CD4-positive, alpha-beta T cell treated with Interleukin-2 at 100 ng/mL for 4 hours (primary cell): ENCODE measurements around the gene LBX1.
"Not testable (repeated sequence)": the region's sequence is repeated elsewhere in the genome, so short reads cannot be mapped to it uniquely, and the experiment has no call there.

Source experiments
- DNase-seq: peaks from one replicate; pipeline ENCODE4 v3.0.0-alpha.2; 2020; ENCODE audit warnings: low spot score

Gene LBX1

DNA sequence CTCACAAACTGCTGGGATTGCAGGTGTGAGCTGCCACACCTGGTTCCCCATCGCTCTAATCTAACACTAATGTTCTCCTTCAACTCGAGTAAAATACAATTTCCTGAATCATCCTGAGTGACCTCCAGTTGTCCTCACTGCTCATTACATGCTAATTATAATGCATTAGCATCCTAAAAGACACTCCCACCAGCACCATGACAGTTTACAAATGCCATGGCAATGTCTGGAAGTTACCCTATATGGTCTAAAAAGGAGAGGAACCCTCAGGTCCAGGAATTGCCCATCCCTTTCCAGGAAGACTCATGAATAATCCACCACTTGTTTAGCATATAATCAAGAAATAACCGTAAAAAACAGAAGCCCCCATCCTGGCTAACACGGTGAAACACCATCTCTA is 26.6 kb downstream of the LBX1 start:
- DNase-seq = not testable (repeated sequence)

DNA sequence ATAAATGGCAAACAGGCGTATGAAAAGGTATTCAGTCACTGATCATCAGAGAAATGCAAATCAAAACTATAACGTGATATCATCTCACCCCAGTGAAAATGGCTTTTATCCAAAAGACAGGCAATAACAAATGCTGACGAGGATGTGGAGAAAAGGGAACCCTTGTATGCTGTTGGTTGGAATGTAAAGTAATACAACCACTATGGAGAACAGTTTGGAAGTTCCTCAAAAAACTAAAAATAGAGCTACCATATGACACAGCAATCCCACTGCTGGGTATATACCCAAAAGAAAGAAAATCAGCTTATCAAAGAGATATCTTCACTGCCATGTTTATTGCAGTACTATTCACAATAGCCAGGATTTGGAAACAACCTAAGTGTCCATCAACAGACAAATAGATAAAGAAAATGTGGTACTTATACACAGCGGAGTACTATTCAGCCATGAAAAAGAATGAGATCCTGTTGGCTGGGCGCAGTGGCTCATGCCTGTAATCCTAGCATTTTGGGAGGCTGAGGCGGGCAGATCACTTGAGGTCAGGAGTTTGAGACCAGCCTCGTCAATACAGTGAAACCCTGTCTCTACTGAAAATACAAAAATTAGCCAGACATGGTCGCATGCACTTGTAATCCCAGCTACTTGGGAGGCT is 30.8 kb downstream of the LBX1 start:
- DNase-seq = not testable (repeated sequence)

DNA sequence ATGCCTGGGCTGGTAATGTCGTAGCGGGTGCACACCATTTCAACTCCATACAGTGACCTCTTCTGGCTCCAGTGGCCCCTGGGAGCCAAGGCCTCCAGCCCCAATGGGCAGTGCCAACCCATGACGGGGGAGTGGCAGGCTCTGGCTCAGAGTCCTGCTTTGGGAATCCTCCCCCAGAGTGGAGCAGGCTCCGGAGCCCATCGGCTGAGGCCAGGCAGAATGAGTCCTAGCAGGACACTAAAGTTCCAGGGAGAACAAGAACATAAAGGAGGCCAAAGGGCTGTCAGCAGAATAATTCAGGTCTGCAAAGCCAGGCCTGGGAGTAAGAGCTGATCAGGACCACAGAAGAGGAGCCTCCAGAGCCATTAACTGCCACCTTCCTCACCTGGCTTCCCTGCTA is 33.3 kb downstream of the LBX1 start:
- DNase-seq = no peak

DNA sequence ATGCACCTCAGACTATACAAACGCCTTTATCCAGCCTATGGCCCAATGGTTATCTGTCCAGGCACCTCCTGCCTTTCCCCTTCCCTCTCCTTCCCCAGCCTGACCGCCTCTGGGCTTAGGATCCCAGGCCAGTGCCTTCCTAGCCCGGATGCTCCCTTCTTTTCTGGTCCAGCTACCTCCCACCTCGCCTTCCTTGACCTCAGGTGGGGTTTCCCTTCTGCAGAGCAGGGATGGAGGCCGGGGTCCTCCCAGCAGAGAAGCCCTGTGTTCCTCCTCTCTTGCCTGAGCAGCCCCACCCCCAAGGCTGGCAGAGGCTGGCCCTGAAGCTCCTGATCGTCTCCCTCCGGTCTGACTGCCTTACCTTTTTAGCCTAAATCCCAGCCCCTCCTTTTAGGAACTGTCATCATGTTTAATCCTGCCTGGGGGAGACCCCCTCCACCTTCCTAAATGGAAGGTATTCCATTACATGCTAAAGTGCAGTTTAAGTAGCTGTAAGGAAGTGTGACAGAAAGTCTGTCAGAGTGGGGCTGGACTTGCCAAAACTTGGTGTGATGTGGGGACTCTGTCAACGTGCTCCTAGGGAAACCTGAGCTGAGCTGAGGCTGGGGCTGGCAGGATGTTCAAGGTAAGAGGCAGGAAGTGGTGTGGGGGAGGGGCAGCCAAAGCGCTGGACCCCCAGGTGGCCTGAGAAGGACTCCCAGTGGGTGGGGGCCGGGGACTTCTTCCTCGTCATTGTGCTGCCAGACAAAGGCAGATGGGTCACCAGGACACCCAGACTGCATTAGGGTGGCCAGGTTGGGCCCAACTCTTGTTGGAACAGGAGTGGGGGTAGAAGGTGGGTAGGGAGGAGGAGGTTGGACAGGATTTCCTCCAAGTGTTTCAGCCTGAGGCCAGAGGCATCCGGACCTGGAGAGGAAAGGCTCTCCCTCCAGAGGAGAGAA is 39.5 kb downstream of the LBX1 start:
- no peak for DNase-seq

DNA sequence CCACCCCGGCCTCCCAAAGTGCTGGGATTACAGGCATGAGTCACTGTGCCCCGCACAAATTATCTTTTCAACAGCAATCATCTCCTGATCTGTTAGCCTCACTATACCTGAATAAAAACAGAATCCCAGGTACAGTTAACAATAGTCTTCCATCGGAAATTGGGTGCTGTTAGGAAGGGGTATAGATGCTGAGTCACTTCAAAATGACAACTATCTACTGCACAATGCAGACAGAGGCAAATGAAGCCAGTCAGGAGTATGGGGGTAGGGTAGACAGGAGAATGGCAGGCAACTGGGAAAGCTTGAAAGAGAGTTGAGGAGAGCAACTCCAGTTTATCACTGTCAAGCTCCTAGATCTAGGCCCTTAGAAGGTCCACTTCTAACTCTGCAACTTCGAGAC is 40.3 kb downstream of the LBX1 start:
- no peak for DNase-seq

DNA sequence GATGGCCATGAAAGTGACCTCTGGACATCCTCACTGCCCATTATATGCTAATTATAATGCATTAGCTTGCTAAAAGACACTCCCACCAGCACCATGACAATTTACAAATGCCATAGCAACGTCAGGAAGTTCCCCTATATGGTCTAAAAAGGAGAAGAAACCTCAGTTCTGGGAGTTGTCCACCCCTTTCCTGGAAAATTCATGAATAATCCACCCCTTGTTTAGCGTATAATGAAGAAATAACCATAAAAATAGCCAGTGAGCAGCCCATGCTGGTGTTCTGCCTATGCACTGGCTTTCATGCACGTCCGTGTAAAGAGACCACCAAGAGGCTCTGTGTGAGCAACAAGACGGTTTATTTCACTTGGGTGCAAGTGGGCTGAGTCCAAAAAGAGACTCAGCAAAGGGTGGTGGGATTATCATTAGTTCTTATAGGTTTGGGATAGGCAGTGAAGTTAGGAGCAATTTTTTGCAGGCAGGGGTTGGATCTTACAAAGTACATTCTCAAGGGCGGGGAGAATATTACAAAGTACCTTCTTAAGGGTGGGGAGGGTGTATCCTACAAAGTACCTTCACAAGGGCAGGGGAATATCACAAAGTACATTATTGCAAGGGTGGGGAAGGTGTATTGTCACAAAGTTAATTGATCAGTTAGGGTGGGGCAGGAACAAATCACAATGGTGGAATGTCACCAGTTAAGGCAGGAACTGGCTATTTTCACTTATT is 45.6 kb downstream of the LBX1 start:
- no peak for DNase-seq

DNA sequence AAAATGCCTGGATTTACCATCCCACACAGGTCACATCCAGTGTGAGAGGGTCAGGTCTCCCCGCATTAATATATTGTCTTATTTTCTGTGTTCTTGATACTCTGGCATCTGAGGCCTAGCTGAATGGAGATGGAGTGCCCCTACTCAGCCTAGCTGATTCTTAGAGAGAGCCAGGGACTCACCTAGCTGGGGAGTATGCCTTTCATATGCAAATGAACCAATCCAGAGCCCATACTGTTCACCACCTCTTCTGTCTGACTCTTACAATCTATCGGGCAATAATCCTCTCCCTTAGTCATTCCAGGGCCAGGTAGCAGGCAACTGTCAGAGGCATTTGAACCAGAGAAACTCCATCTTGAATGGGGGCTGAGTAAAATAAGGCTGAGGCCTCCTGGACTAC is 46.3 kb downstream of the LBX1 start:
- DNase-seq = no peak
